Heart right ventricle (tissue), 16 donors: ENCODE results near the gene KCNS1. TPM values are rescaled to one million over a fixed set of nuclear protein-coding genes. Genes with fewer than 3 reads are reported as not detected.
A peak's percentile ranks its signal among the peaks of the same experiment; 100 is the strongest.

Source experiments
- ATAC-seq, 8 donors: fragments of 200-7000 bp; cut with Tn5 transposase; one replicate each; pipeline ENCODE4 v1.9.1; 2020; ENCODE audit warnings: mild to moderate bottlenecking in 8 of 8, moderate library complexity in 8 of 8, moderate number of reproducible peaks in 1 of 8
- DNase-seq, 2 donors: peaks; one replicate each; pipeline ENCODE4 v3.0.0-alpha.2; 2020
- H3K27ac ChIP-seq, 10 donors: fragments of 200-600 bp; sonication (generic) in 2 of 10; one replicate each; pipeline versions ENCODE4 v1.5.0 to v1.8.0; 2020 to 2022; ENCODE audit warnings: mild to moderate bottlenecking in 3 of 10
- H3K27me3 ChIP-seq, 7 donors: fragments of 200-600 bp; one replicate each; pipeline ENCODE4 v1.8.0; 2021 to 2022; ENCODE audit warnings: mild to moderate bottlenecking in 2 of 7
- H3K36me3 ChIP-seq, 9 donors: fragments of 200-600 bp; sonication (generic) in 1 of 9; one replicate each; pipeline versions ENCODE4 v1.5.0 to v1.8.0; 2020 to 2022; ENCODE audit warnings: mild to moderate bottlenecking in 2 of 9
- H3K4me1 ChIP-seq, 9 donors: fragments of 200-600 bp; sonication (generic) in 1 of 9; one replicate each; pipeline versions ENCODE4 v1.5.0 to v1.8.0; 2020 to 2022; ENCODE audit warnings: mild to moderate bottlenecking in 4 of 9
- H3K4me3 ChIP-seq, 10 donors: fragments of 200-600 bp; sonication (generic) in 2 of 10; one replicate each; pipeline versions ENCODE4 v1.5.0 to v1.8.0; 2020 to 2022; ENCODE audit warnings: mild to moderate bottlenecking in 7 of 10, moderate library complexity in 2 of 10
- H3K9me3 ChIP-seq, 11 donors: fragments of 200-600 bp in 10 of 11; sonication (generic) in 2 of 11; one replicate each; pipeline versions ENCODE4 v1.5.0 to v1.8.0; 2013 to 2022; ENCODE audit warnings: mild to moderate bottlenecking in 2 of 11, control low read depth in 1 of 11, moderate library complexity in 1 of 11
- WGBS, 2 donors: extraction: QIAGEN DNeasy Blood & Tissue Kit; methylation state at CpG; one replicate each; pipeline ENCODE4 v1.1.7; 2013; ENCODE audit warnings: inconsistent platforms in 1 of 2; 5-methylcytosine and 5-hydroxymethylcytosine counted together
- intact Hi-C, 10 donors: fragments of 100-400 bp; cut with DNase I; formaldehyde crosslinking; loops; one replicate each; pipeline versions ENCODE4 v1.11.1 to v1.14.2; 2022
- polyA plus RNA-seq, 2 donors: library from polyadenylated mRNA; stranded (reverse); fragments of 200-250 nt; gene quantifications; one replicate each; pipeline ENCODE4 v1.2.3, GENCODE V29; 2013
- total RNA-seq, 10 donors: library from RNA; stranded (reverse); fragmentation: NEBNext Ultra II Directional in 3 of 10; extraction: Animal tissue kit (Norgen Biotek cat#: 25700) in 3 of 10; gene quantifications; one replicate each; pipeline versions ENCODE4 v1.2.1 to v1.2.4, GENCODE V29; 2021 to 2023
- TF ChIP-seq, protein P1 (sequence below), 9 donors: fragments of 200-600 bp; sonication (generic) in 2 of 9; IDR thresholded peaks; one replicate each; pipeline versions ENCODE4 v1.5.0 to v1.8.0; 2021 to 2022; ENCODE audit warnings: antibody characterized with exemption in 9 of 9, mild to moderate bottlenecking in 5 of 9, moderate library complexity in 1 of 9
- donor health status: Arrhythmogenic right ventricular cardiomyopathy.
- donor health status: ischemic (EF 13 %, LVEDD 7.1; RV severe dilation, severe dysfunction).
- donor health status: healthy with polysubstance abuse.
- donor health status: DM: no; HTN: yes; CAD: no.
- donor health status: DM: no; HTN: no; CAD: no.
- donor health status: ischemic (EF 25% LVEDD 6.9; RV normal size, moderate dysfunction).
- donor health status: ischemic (EF 25% LVEDD 5.7; RV mildly dilated, moderate dysfunction).
- donor health status: healthy.
- donor health status: DM: yes; HTN: yes; CAD: no.
- donor health status: Ischemic cardiomyopathy.
- donor health status: ischemic (EF 35%, LVEDD 5.7; RV mildly dilated, moderate dysfunction).
- donor health status: nonischemic (EF 11% LVEDD 7.7; RV severe dilation, severe dysfunction).
- donor health status: DM: yes; HTN: yes; CAD: no.
- donor health status: PGD.
- donor health status: ischemic (EF 29% LVEDD 5.4; RV normal size, mild dysfunction).
- donor health status: nonischemic (EF 23%, LVEDD 6.1; RV moderate dilation, normal function).

KCNS1 gene
- total and polyA plus RNA-seq, 12 donors, result 0.04 to 0.09 TPM; not detected in 10

DNA sequence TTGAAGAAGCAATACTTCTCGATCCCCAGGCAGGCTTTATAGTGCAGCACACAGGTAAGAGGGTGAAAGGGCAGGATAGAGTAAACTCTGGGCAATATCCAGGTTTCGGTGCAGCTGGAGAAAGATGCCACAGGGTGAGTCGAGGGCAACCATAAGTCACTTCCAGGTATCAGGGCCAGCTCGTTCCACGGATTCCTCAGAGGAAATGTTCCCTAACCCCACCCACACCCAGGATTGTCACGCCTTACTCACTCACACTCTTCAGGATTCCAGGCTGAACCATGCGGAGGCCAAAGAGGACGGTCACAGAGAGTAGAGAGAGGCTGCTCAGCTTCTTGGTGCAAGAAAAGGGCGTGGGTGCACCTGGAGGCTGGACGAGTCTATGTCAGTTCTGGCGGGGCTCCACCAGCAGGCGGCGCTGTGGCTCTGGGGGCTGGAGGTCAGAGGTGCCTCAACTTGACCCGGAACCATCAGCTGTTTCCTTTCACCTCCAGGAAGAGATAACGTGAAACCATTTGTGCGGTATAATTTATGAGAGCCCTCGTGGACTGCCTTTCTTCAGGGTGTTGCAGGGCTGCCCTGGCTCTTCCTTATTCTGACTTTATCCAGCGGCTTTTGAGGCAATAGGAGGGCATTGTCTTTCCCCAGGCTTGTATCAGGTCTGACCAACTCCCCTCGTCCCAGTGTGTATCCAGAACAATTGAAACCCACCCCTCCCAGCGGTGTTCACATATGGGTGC, 37.8 kb upstream of the KCNS1 start:
- intact Hi-C loops, result no loop called here
- Histone ChIP-seq H3K27me3 (peaks cover 0 to 38% (median 24%) of the 10 kb centered on the region in 7 donors), H3K27ac (no peak overlapping the region), H3K9me3 (no peaks in the 10 kb centered on the region), H3K36me3 (no peaks in the 10 kb centered on the region), H3K4me3 (no peak overlapping the region), H3K4me1 (no peaks in the 10 kb centered on the region)
- ATAC-seq (peak in 1 of 8 donors; percentile 47), DNase-seq (peak in 1 of 2 donors; percentile 36)
- TF ChIP-seq, protein P1, sequence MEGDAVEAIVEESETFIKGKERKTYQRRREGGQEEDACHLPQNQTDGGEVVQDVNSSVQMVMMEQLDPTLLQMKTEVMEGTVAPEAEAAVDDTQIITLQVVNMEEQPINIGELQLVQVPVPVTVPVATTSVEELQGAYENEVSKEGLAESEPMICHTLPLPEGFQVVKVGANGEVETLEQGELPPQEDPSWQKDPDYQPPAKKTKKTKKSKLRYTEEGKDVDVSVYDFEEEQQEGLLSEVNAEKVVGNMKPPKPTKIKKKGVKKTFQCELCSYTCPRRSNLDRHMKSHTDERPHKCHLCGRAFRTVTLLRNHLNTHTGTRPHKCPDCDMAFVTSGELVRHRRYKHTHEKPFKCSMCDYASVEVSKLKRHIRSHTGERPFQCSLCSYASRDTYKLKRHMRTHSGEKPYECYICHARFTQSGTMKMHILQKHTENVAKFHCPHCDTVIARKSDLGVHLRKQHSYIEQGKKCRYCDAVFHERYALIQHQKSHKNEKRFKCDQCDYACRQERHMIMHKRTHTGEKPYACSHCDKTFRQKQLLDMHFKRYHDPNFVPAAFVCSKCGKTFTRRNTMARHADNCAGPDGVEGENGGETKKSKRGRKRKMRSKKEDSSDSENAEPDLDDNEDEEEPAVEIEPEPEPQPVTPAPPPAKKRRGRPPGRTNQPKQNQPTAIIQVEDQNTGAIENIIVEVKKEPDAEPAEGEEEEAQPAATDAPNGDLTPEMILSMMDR (IDR thresholded peaks at IDR 0.05), result peak in 7 of 9 donors; percentile 27 to 64 (median 32)
- WGBS, 2 donors, result 37 to 38% methylated on average over 20 of the region's 20 CpGs

DNA sequence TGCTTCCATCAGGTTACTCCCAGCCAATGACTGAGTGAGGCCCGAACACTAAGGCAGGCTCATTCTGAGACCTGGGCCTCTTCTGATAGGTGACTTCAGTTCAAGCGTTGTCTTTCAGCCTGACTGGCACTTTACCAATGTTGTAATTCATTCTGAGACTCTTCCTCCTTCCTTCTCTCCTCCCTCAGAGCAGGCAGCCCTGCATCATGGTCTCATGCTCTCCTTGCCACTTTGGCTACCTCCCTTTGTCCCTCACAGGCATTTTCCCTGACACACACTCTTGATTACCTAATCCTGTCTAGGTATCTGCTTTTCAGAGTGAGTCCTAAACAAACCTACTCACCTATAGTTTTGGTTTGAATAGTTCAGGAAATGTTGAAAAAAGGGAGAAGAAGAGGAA, 36.0 kb upstream of the KCNS1 start:
- intact Hi-C loops, result no loop called here
- H3K27me3 ChIP-seq, result peaks cover 0 to 42% (median 39%) of the 10 kb centered on the region in 7 donors
- H3K27ac ChIP-seq, result no peak overlapping the region
- H3K4me3 ChIP-seq, result no peak overlapping the region
- ATAC-seq (no peak), DNase-seq (no peak)
- peaks cover 0 to 6% (median 0%) of the 10 kb centered on the region in 11 donors for H3K9me3 ChIP-seq
- no peaks in the 10 kb centered on the region for H3K4me1 ChIP-seq
- TF ChIP-seq, protein P1 (IDR thresholded peaks at IDR 0.05), result no peak
- H3K36me3 ChIP-seq, result no peaks in the 10 kb centered on the region
- WGBS, 2 donors, result 38 to 63% methylated on average over 2 of the region's 2 CpGs

DNA sequence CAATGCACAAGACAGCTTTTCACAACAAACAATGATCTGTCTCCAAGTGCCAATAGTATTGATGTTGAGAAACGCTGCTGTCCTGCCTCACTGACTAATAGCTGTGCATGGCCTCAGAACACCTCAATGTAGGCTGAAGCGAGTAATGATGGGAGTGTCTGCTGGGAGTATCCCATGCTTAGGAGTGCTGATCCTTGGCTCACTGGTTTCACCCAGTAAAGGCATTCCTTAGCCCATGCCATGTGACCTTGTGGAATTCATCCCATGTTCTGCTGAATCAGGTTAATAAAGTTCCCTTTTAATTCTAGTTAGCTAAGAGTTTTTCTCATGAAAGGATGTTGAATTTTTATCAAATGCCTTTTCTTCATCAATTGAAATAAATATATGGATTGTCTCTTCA, 27.2 kb upstream of the KCNS1 start:
- Histone ChIP-seq H3K9me3 (peaks cover 0 to 2% (median 0%) of the 10 kb centered on the region in 11 donors), H3K36me3 (no peaks in the 10 kb centered on the region), H3K4me3 (no peak overlapping the region), H3K27ac (no peak overlapping the region), H3K4me1 (no peaks in the 10 kb centered on the region), H3K27me3 (peaks cover 0 to 58% (median 49%) of the 10 kb centered on the region in 7 donors)
- TF ChIP-seq, protein P1 (IDR thresholded peaks at IDR 0.05), result no peak
- DNase-seq (no peak), ATAC-seq (no peak)
- WGBS, 2 donors, result 74 to 79% methylated on average over 2 of the region's 2 CpGs
- intact Hi-C loops, result no loop called here

DNA sequence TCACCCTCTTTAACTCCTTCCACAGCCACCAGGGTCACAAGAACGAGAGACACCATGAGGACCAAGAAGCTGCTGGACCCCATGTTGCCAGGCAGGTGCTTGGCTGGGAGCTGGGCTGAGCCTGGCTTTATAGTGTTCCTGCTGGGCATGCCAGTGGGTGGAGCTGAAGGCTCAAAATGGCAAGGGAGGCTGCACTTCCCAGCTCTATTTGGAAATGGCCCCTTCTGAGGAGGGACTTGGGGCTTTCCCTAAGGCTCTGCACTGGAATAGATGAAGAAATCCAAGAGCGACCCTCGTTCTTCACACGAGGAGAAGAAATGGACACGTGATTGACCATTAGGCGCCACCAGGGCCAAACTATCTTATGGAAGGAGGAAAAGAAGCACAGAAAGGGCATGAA, 23.4 kb upstream of the KCNS1 start, which contains the start of gene WFDC12:
Gene WFDC12, minus strand, starts transcription at position 101 of the 400 bp plus-strand sequence. Its CDS starts 18 bp downstream, at position 83.
- 78 to 85% methylated on average over 6 of the region's 6 CpGs for WGBS, 2 donors
- Histone ChIP-seq H3K27ac (no peak within 1 kb of the TSS), H3K9me3 (peaks cover 0 to 4% (median 0%) of the 10 kb centered on the region in 11 donors), H3K4me3 (no peak within 1 kb of the TSS), H3K27me3 (peaks cover 0 to 60% (median 40%) of the 10 kb centered on the region in 7 donors), H3K4me1 (no peaks in the 10 kb centered on the region), H3K36me3 (no peaks in the 10 kb centered on the region)
- TF ChIP-seq, protein P1 (IDR thresholded peaks at IDR 0.05), result no peak
- DNase-seq, result no peak
- intact Hi-C loops, result no loop called here
- no peak for ATAC-seq
